K562 (cell line): ENCODE measurements around the gene MT1A. TPM values are rescaled to one million over a fixed set of nuclear protein-coding genes. Genes with fewer than 3 reads are reported as not detected.
A peak's percentile ranks its signal among the peaks of the same experiment; 100 is the strongest.

Experiments
- ASH1L ChIP-seq: fragments of 450-650 bp; IDR thresholded peaks from 2 replicates; pipeline ENCODE4 v1.6.1; 2018; ENCODE audit warnings: borderline replicate concordance, mild to moderate bottlenecking, low read depth; ENCODE audit not compliant: partially characterized antibody
- BCL6 ChIP-seq: fragments of 250-450 bp; sonication (Bioruptor Pico); IDR thresholded peaks from 2 replicates; pipeline ENCODE4 v1.4.0; 2020
- BMI1 ChIP-seq: fragments of 150-350 bp; IDR thresholded peaks from 2 replicates; pipeline ENCODE4 v1.6.1; 2014; ENCODE audit warnings: low read length
- CHD1 ChIP-seq: fragments of 200-600 bp; sonication (generic); IDR thresholded peaks from one replicate; pipeline ENCODE4 v1.6.1; 2012; ENCODE audit warnings: mild to moderate bottlenecking, moderate library complexity, low read length, inconsistent platforms
- CTCF ChIP-seq, 3 experiments: IDR thresholded peaks in 2 of 3; conservative IDR thresholded peaks in 1 of 3; 2 replicates each; pipeline ENCODE4 v1.5.1; 2011 to 2012; ENCODE audit warnings: low read length in 3 of 3, mild to moderate bottlenecking in 3 of 3, control low read depth in 2 of 3, improper control_type of control experiment in 1 of 3, inconsistent platforms in 1 of 3, low read depth in 1 of 3, mixed read lengths in 1 of 3, moderate library complexity in 1 of 3; ENCODE audit not compliant: insufficient read depth in 2 of 3
- DNMT1 ChIP-seq: fragments of 450-650 bp; IDR thresholded peaks from 2 replicates; pipeline ENCODE4 v1.6.1; 2016; ENCODE audit warnings: antibody characterized with exemption, mild to moderate bottlenecking
- E2F5 ChIP-seq: sonication (generic); formaldehyde crosslinking; IDR thresholded peaks from 2 replicates; pipeline ENCODE4 v1.8.0; 2022; ENCODE audit warnings: mild to moderate bottlenecking, missing genetic modification reagents
- FOSL1 ChIP-seq: fragments of 200-800 bp; sonication (Bioruptor generic); conservative IDR thresholded peaks from 2 replicates; pipeline ENCODE4 v1.6.1; 2016; ENCODE audit warnings: missing genetic modification characterization, missing compliant biosample characterization
- NR0B1 ChIP-seq: fragments of 450-650 bp; IDR thresholded peaks from one replicate; pipeline ENCODE4 v1.6.1; 2018; ENCODE audit warnings: mild to moderate bottlenecking, moderate library complexity; ENCODE audit not compliant: partially characterized antibody
- POLR2B ChIP-seq: fragments of 450-650 bp; IDR thresholded peaks from 2 replicates; pipeline ENCODE4 v1.6.1; 2018; ENCODE audit warnings: low read depth; ENCODE audit not compliant: partially characterized antibody
- RBM34 ChIP-seq: fragments of 200-400 bp; formaldehyde crosslinking; IDR thresholded peaks from 2 replicates; pipeline ENCODE4 v1.6.1; 2018; ENCODE audit warnings: low read length, borderline replicate concordance; ENCODE audit not compliant: insufficient read depth
- RBM39 ChIP-seq: fragments of 200-400 bp; formaldehyde crosslinking; optimal IDR thresholded peaks from 2 replicates; pipeline ENCODE3; 2018; ENCODE audit warnings: low read depth, low read length
- RNF2 ChIP-seq: sonication (generic); IDR thresholded peaks from 2 replicates; pipeline ENCODE4 v1.6.1; 2016
- RUNX1 ChIP-seq: sonication (generic); IDR thresholded peaks from 2 replicates; pipeline ENCODE4 v1.6.1; 2016; ENCODE audit warnings: antibody characterized with exemption, low read depth
- STAT6 ChIP-seq: sonication (generic); formaldehyde crosslinking; IDR thresholded peaks from 2 replicates; pipeline ENCODE4 v1.8.1; 2023; ENCODE audit warnings: mild to moderate bottlenecking, missing genetic modification reagents
- TAF7 ChIP-seq: fragments of 450-650 bp; IDR thresholded peaks from 2 replicates; pipeline ENCODE4 v1.6.1; 2016; ENCODE audit warnings: missing genetic modification characterization, missing compliant biosample characterization
- ZFPM2 ChIP-seq: fragments of 250-450 bp; sonication (Bioruptor Pico); IDR thresholded peaks from 2 replicates; pipeline ENCODE4 v1.5.1; 2022; ENCODE audit warnings: mild to moderate bottlenecking
- ZNF133 ChIP-seq: fragments of 250-450 bp; sonication (Bioruptor Pico); IDR thresholded peaks from 2 replicates; pipeline ENCODE4 v1.4.0; 2020; ENCODE audit warnings: mild to moderate bottlenecking
- ZNF764 ChIP-seq: fragments of 250-450 bp; sonication (Bioruptor Pico); IDR thresholded peaks from 2 replicates; pipeline ENCODE4 v1.4.0; 2020; ENCODE audit warnings: low read depth, mild to moderate bottlenecking, moderate library complexity
- polyA plus RNA-seq, 8 experiments: library from polyadenylated mRNA; depleted of rRNA in 4 of 8; stranded (reverse) in 5 of 8; unstranded in 3 of 8; fragments of >200 nt; fragmentation: Nextera tagmentation in 2 of 8; fragmentation: Illumina TruSeq in 1 of 8; extraction: Ambion mirVana in 2 of 8; extraction: Trizol in 1 of 8; gene quantifications; 2 replicates each; pipeline versions ENCODE4 v1.2.1 to v1.2.3, GENCODE V29; 2011 to 2014; ENCODE audit warnings: inconsistent platforms in 1 of 8, missing spikeins in 1 of 8
- total RNA-seq, 7 experiments: library from RNA; depleted of rRNA in 6 of 7; stranded (reverse); fragments of >200 nt in 6 of 7; fragmentation: Illumina TruSeq in 2 of 7; extraction: Trizol in 2 of 7; gene quantifications; 2 replicates each; pipeline versions ENCODE4 v1.2.1 to v1.2.3, GENCODE V29; 2011 to 2021; ENCODE audit warnings: low replicate concordance in 1 of 7
- TF ChIP-seq, protein P1 (sequence below): fragments of 450-650 bp; IDR thresholded peaks from 2 replicates; pipeline ENCODE4 v1.6.1; 2016; ENCODE audit warnings: antibody characterized with exemption

Gene MT1A
- total and polyA plus RNA-seq, 9 of the 15 experiments (the other 6 are each of a cell fraction or from before 2014, with no cell fraction given): 0.23 TPM; not detected in 8

- TF ChIP-seq ZNF133 (CRISPR knock-in tag) (no peak), ZNF764 (CRISPR knock-in tag) (no peak), RBM34 (no peak), RUNX1 (no peak), RBM39 (no peak), DNMT1 (no peak), BCL6 (CRISPR knock-in tag) (no peak), ASH1L (no peak), ZFPM2 (no peak), POLR2B (peak; percentile 65), RNF2 (no peak; the same call in 1 of the 2 replicates), CHD1 (no peak), STAT6 (no peak), NR0B1 (no peak), CTCF (IDR thresholded peaks at IDR 0.05 in 2 of 3, conservative IDR thresholded peaks at IDR 0.05 in 1 of 3; ENCODE audit: insufficient read depth in 2 of 3, low read depth in 1 of 3, low read length in 3 of 3) (no peak), TAF7 (tag) (no peak), FOSL1 (peak; percentile 96), BMI1 (no peak), E2F5 (no peak)
- TF ChIP-seq, protein P1, sequence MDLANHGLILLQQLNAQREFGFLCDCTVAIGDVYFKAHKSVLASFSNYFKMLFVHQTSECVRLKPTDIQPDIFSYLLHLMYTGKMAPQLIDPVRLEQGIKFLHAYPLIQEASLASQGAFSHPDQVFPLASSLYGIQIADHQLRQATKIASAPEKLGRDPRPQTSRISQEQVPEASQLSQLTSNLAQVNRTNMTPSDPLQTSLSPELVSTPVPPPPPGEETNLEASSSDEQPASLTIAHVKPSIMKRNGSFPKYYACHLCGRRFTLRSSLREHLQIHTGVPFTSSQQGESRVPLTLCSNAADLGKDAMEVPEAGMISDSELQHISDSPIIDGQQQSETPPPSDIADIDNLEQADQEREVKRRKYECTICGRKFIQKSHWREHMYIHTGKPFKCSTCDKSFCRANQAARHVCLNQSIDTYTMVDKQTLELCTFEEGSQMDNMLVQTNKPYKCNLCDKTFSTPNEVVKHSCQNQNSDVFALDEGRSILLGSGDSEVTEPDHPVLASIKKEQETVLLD: no peak
Observed at GRCh38 chr16:56608043-56608875, 30.2 kb upstream of the MT1A start, which contains the start of gene MT2A (continued).
